ENCODE results near the gene GDPD4. TPM values are rescaled to one million over a fixed set of nuclear protein-coding genes. Genes with fewer than 3 reads are reported as not detected.
A peak's percentile ranks its signal among the peaks of the same experiment; 100 is the strongest.

Gene GDPD4
- total and polyA plus RNA-seq, 2 of the 4 experiments (the other 2 are of a cell fraction): not detected

GRCh38 chr11:77191823-77192495 is 109.5 kb downstream of the GDPD4 start:
- TF ChIP-seq NFE2L2 (IDR thresholded peaks at IDR 0.05; ENCODE audit: low read depth, low read length): no peak
- TF ChIP-seq CTCF (conservative IDR thresholded peaks at IDR 0.05; ENCODE audit: low read depth, low read length): peak; percentile 56
- TF ChIP-seq FOS (IDR thresholded peaks at IDR 0.05; ENCODE audit: low read depth, low read length): no peak
- peak; percentile 60 for TF ChIP-seq SMC3 (IDR thresholded peaks at IDR 0.05; ENCODE audit: low read depth, low read length)
- TF ChIP-seq MXI1 (IDR thresholded peaks at IDR 0.05; ENCODE audit: borderline replicate concordance, low read depth, low read length): no peak
- no peak for TF ChIP-seq MAZ (IDR thresholded peaks at IDR 0.05; ENCODE audit: borderline replicate concordance, low read depth, low read length)
- TF ChIP-seq RAD21 (IDR thresholded peaks at IDR 0.05; ENCODE audit: low read length): peak; percentile 56
- TF ChIP-seq USF2 (IDR thresholded peaks at IDR 0.05; ENCODE audit: low read depth, low read length): no peak
- CTCF ChIA-PET: no interaction called here
- ATAC-seq (ENCODE audit: low read depth): no peak

More at GRCh38 chr11:77191823-77192495, 109.5 kb downstream of the GDPD4 start:
- Histone ChIP-seq H3K27ac (ENCODE audit: insufficient read depth, low read length) (no peak overlapping the region), H2BK20ac (ENCODE audit: low read depth, low read length) (no peak overlapping the region), H3K36me3 (ENCODE audit: control insufficient read depth, insufficient read depth, low read length) (no peaks in the 10 kb centered on the region), H2AK9ac (replicated peaks; ENCODE audit: low read depth, low read length, poor library complexity) (no peak overlapping the region), H4K8ac (ENCODE audit: low read depth in 2 of 2, low read length in 2 of 2) (no peak overlapping the region), H3K4me1 (ENCODE audit: control insufficient read depth, insufficient read depth, low read length) (no peaks in the 10 kb centered on the region), H3K9me3 (ENCODE audit: control insufficient read depth, insufficient read depth, low read length) (no peaks in the 10 kb centered on the region), H3K9me1 (ENCODE audit: insufficient read depth, low read length) (0 out of 2 replicates have a peak, but pooled peaks cover 2% of the 10 kb centered on the region), H2AK5ac (ENCODE audit: low read depth, low read length) (no peak overlapping the region), H4K5ac (ENCODE audit: low read depth, low read length) (no peak overlapping the region), H3K18ac (ENCODE audit: low read depth, low read length) (no peak overlapping the region), H3K4me2 (ENCODE audit: low read depth, low read length) (no peak overlapping the region), H3K9ac (ENCODE audit: low read depth, low read length) (no peak overlapping the region), H4K91ac (ENCODE audit: insufficient read depth, low read depth, low read length) (no peak overlapping the region), H3K4ac (ENCODE audit: low read depth, low read length) (no peak overlapping the region), H3K14ac (replicated peaks; ENCODE audit: low read depth, low read length) (no peak overlapping the region), H3K27me3 (ENCODE audit: control insufficient read depth, insufficient read depth, low read length) (peaks cover 4% of the 10 kb centered on the region; the same call in 1 of the 2 replicates), H2BK5ac (ENCODE audit: low read depth, low read length, poor library complexity, severe bottlenecking) (no peak overlapping the region), H3K56ac (ENCODE audit: extremely low read depth, insufficient read depth, low read length) (no peak overlapping the region), H3K23ac (ENCODE audit: low read depth, low read length) (no peak overlapping the region), H3K4me3 (ENCODE audit: insufficient read depth, low read depth, low read length) (no peak overlapping the region), H3K79me1 (ENCODE audit: low read depth in 1 of 2, low read length in 2 of 2) (no peaks in the 10 kb centered on the region), H2BK120ac (ENCODE audit: low read depth, low read length) (no peak overlapping the region), H2AFZ (replicated peaks; ENCODE audit: low read length, poor library complexity) (peak overlapping the region; percentile 73), H4K20me1 (ENCODE audit: insufficient read depth, low read length) (peaks cover 3% of the 10 kb centered on the region; the same call in 1 of the 2 replicates), H2BK15ac (ENCODE audit: low read depth, low read length) (no peak overlapping the region)
- in situ Hi-C loops (cut with MboI; ENCODE audit: low sequenced_read_pairs): no loop called here
- POLR2A ChIA-PET (ENCODE audit: unreplicated experiment): no interaction called here
- intact Hi-C loops (cut with micrococcal nuclease): no loop called here
- dilution Hi-C loops (cut with HindIII; ENCODE audit: low sequenced_read_pairs, unreplicated experiment): no loop called here
- 66% methylated on average over 8 of the region's 27 CpGs; no CpG with 5 or more reads in 1 of the 2 experiments for WGBS, 2 experiments (ENCODE audit: extremely low coverage in 2 of 2, insufficient read length in 1 of 2)
- peak; percentile 20 for DNase-seq
- BruUV-seq (replicated peaks): no TSS peak
